PFSK-1 (cell line): ENCODE results near the gene CHD6.

Experiments
- FOXP2 ChIP-seq: optimal IDR thresholded peaks from 2 replicates; pipeline ENCODE3; 2011; ENCODE audit warnings: borderline replicate concordance, control low read depth, inconsistent platforms; ENCODE audit not compliant: insufficient read depth; ENCODE audit errors: extremely low read length, extremely low read depth
- POLR2AphosphoS5 ChIP-seq: IDR thresholded peaks from 2 replicates; pipeline ENCODE4 v1.6.1; 2012; ENCODE audit warnings: low read depth, mild to moderate bottlenecking, control low read depth, low read length, moderate library complexity
- REST ChIP-seq, 2 experiments: IDR thresholded peaks; 2 replicates each; pipeline versions ENCODE4 v1.6.1 to v1.8.0; 2011 to 2012; ENCODE audit warnings: low read depth in 2 of 2, low read length in 2 of 2, control low read depth in 1 of 2, inconsistent platforms in 1 of 2, mild to moderate bottlenecking in 1 of 2, moderate library complexity in 1 of 2; ENCODE audit not compliant: insufficient read depth in 1 of 2
- SIN3A ChIP-seq: IDR thresholded peaks from 2 replicates; pipeline ENCODE4 v1.6.1; 2012; ENCODE audit warnings: mild to moderate bottlenecking, low read length, moderate library complexity, borderline replicate concordance; ENCODE audit not compliant: insufficient read depth
- TAF1 ChIP-seq: IDR thresholded peaks from 2 replicates; pipeline ENCODE4 v1.6.1; 2012; ENCODE audit warnings: low read length, control low read depth, borderline replicate concordance; ENCODE audit not compliant: insufficient read depth

CHD6 gene

GRCh38 chr20:41534842-41535241 is 83.3 kb downstream of the CHD6 start:
- TF ChIP-seq POLR2AphosphoS5 (no peak), REST (IDR thresholded peaks at IDR 0.05; ENCODE audit: insufficient read depth in 1 of 2, low read depth in 2 of 2, low read length in 2 of 2) (no peak), TAF1 (no peak), FOXP2 (no peak), SIN3A (no peak)

GRCh38 chr20:41534170-41534569 is 84.0 kb downstream of the CHD6 start:
- TF ChIP-seq TAF1 (no peak), SIN3A (no peak), POLR2AphosphoS5 (no peak), FOXP2 (no peak), REST (IDR thresholded peaks at IDR 0.05; ENCODE audit: insufficient read depth in 1 of 2, low read depth in 2 of 2, low read length in 2 of 2) (no peak)

- TF ChIP-seq FOXP2 (no peak), SIN3A (no peak), POLR2AphosphoS5 (no peak), TAF1 (no peak), REST (IDR thresholded peaks at IDR 0.05; ENCODE audit: insufficient read depth in 1 of 2, low read depth in 2 of 2, low read length in 2 of 2) (no peak)
Measured at GRCh38 chr20:41533537-41534136, 84.5 kb downstream of the CHD6 start.

GRCh38 chr20:41532935-41533334 is 85.2 kb downstream of the CHD6 start:
- TF ChIP-seq TAF1 (no peak), REST (IDR thresholded peaks at IDR 0.05; ENCODE audit: insufficient read depth in 1 of 2, low read depth in 2 of 2, low read length in 2 of 2) (no peak), SIN3A (no peak), POLR2AphosphoS5 (no peak), FOXP2 (no peak)
